ENCODE results near the gene CYP27A1. TPM values are rescaled to one million over a fixed set of nuclear protein-coding genes. Genes with fewer than 3 reads are reported as not detected.

CYP27A1 gene
- total and polyA plus RNA-seq, 3 donors from 2014 or later = 30.2 to 62.8 (median 37.2) TPM

GRCh38 chr2:218832081-218832480 lies 50.1 kb downstream of the CYP27A1 start:
- Histone ChIP-seq H3K4me3 (no peak overlapping the region), H3K27me3 (no peaks in the 10 kb centered on the region), H3K9me3 (no peaks in the 10 kb centered on the region), H3K36me3 (ENCODE audit: low read depth, missing control alignments) (no peaks in the 10 kb centered on the region), H3K27ac (no peak overlapping the region), H3K4me1 (peaks cover 8% of the 10 kb centered on the region)
- intact Hi-C loops (cut with DNase I; ENCODE audit: low total_unique reads) = no loop called here
- no peak for DNase-seq
- no peak for TF ChIP-seq POLR2A (IDR thresholded peaks at IDR 0.05)
- TF ChIP-seq, protein P1, sequence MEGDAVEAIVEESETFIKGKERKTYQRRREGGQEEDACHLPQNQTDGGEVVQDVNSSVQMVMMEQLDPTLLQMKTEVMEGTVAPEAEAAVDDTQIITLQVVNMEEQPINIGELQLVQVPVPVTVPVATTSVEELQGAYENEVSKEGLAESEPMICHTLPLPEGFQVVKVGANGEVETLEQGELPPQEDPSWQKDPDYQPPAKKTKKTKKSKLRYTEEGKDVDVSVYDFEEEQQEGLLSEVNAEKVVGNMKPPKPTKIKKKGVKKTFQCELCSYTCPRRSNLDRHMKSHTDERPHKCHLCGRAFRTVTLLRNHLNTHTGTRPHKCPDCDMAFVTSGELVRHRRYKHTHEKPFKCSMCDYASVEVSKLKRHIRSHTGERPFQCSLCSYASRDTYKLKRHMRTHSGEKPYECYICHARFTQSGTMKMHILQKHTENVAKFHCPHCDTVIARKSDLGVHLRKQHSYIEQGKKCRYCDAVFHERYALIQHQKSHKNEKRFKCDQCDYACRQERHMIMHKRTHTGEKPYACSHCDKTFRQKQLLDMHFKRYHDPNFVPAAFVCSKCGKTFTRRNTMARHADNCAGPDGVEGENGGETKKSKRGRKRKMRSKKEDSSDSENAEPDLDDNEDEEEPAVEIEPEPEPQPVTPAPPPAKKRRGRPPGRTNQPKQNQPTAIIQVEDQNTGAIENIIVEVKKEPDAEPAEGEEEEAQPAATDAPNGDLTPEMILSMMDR (IDR thresholded peaks at IDR 0.05) = no peak
- WGBS, 2 donors = 73 to 75% methylated on average over 3 of the region's 3 CpGs

GRCh38 chr2:218832520-218832919 lies 50.6 kb downstream of the CYP27A1 start:
- Histone ChIP-seq H3K4me3 (no peak overlapping the region), H3K27me3 (no peaks in the 10 kb centered on the region), H3K9me3 (no peaks in the 10 kb centered on the region), H3K27ac (no peak overlapping the region), H3K4me1 (peaks cover 8% of the 10 kb centered on the region), H3K36me3 (ENCODE audit: low read depth, missing control alignments) (no peaks in the 10 kb centered on the region)
- intact Hi-C loops (cut with DNase I; ENCODE audit: low total_unique reads) = no loop called here
- 34 to 52% methylated on average over 3 of the region's 3 CpGs for WGBS, 2 donors
- no peak for TF ChIP-seq POLR2A (IDR thresholded peaks at IDR 0.05)
- TF ChIP-seq, protein P1 (IDR thresholded peaks at IDR 0.05) = no peak
- peak; percentile 30 for DNase-seq

DNA sequence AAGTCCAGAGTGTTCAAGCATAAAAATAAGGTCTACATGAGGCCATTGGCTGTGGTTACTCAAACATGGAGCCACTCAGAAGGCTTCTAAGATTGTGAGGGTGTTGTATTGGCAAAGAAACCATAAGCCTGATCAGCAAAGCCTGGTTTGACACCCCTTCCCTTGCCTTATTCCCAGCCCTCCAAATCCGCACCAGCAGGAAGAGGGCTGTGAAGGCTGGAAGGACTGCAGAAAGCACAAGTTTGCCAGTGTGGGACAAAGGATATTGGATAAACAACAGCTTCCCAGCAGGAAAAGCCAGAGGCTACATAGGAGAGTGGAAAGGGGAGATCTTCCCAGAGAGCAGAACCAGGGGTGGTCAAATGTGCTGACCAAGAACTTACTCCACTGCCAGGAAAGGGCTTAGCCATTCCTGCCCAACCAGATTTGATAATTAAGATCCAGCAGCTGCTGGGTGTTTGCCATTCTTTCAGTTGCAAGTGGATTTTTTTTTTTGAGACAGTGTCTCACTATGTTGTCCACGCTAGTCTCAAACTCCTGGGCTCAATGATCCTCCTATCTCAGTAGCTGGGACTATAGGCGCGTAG lies 51.2 kb downstream of the CYP27A1 start:
- TF ChIP-seq POLR2A (IDR thresholded peaks at IDR 0.05) = no peak
- TF ChIP-seq, protein P1 (IDR thresholded peaks at IDR 0.05) = no peak
- Histone ChIP-seq H3K9me3 (no peaks in the 10 kb centered on the region), H3K27me3 (no peaks in the 10 kb centered on the region), H3K4me3 (no peak overlapping the region), H3K4me1 (peaks cover 8% of the 10 kb centered on the region), H3K36me3 (ENCODE audit: low read depth, missing control alignments) (no peaks in the 10 kb centered on the region), H3K27ac (no peak overlapping the region)
- DNase-seq = no peak
- WGBS, 2 donors = 70 to 79% methylated on average over 4 of the region's 4 CpGs
- intact Hi-C loops (cut with DNase I; ENCODE audit: low total_unique reads) = no loop called here

GRCh38 chr2:218834685-218835084 lies 52.7 kb downstream of the CYP27A1 start:
- WGBS, 2 donors = 82 to 85% methylated on average over 4 of the region's 4 CpGs
- Histone ChIP-seq H3K4me1 (peaks cover 8% of the 10 kb centered on the region), H3K27me3 (no peaks in the 10 kb centered on the region), H3K27ac (no peak overlapping the region), H3K36me3 (ENCODE audit: low read depth, missing control alignments) (no peaks in the 10 kb centered on the region), H3K4me3 (no peak overlapping the region), H3K9me3 (no peaks in the 10 kb centered on the region)
- no peak for DNase-seq
- intact Hi-C loops (cut with DNase I; ENCODE audit: low total_unique reads) = no loop called here
- TF ChIP-seq POLR2A (IDR thresholded peaks at IDR 0.05) = no peak
- TF ChIP-seq, protein P1 (IDR thresholded peaks at IDR 0.05) = no peak

DNA sequence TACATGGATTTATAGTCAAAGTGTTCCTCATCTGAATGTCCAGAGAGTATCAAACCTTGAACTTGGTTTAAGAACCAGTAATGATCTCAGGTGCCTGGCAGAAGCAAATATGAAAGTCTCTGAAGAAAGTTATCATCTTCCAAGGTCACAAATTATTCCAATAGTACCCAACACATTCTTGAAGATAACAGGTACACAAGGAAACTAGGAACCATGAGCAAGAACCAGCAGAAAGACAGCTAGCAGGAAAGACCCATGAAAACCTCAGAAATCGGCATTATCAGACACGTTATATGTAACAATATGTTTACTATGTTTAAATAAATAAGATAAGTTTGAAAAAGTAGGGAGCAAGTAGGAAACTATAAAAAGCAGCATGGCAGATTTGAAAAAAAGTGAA lies 55.5 kb downstream of the CYP27A1 start:
- Histone ChIP-seq H3K27me3 (no peaks in the 10 kb centered on the region), H3K9me3 (no peaks in the 10 kb centered on the region), H3K36me3 (ENCODE audit: low read depth, missing control alignments) (no peaks in the 10 kb centered on the region), H3K4me1 (peaks cover 2% of the 10 kb centered on the region), H3K4me3 (no peak overlapping the region), H3K27ac (no peak overlapping the region)
- no peak for DNase-seq
- intact Hi-C loops (cut with DNase I; ENCODE audit: low total_unique reads) = no loop called here
- 82% methylated on average over 2 of the region's 2 CpGs for WGBS, 2 donors
- TF ChIP-seq POLR2A (IDR thresholded peaks at IDR 0.05) = no peak
- TF ChIP-seq, protein P1 (IDR thresholded peaks at IDR 0.05) = no peak
